GM10847 (cell line): ENCODE results near the gene PRCP.

Source experiments
- POLR2A ChIP-seq: IDR thresholded peaks from 2 replicates; pipeline ENCODE4 v1.6.1; 2011; ENCODE audit not compliant: insufficient read length; ENCODE audit errors: extremely low read depth

The PRCP gene

DNA sequence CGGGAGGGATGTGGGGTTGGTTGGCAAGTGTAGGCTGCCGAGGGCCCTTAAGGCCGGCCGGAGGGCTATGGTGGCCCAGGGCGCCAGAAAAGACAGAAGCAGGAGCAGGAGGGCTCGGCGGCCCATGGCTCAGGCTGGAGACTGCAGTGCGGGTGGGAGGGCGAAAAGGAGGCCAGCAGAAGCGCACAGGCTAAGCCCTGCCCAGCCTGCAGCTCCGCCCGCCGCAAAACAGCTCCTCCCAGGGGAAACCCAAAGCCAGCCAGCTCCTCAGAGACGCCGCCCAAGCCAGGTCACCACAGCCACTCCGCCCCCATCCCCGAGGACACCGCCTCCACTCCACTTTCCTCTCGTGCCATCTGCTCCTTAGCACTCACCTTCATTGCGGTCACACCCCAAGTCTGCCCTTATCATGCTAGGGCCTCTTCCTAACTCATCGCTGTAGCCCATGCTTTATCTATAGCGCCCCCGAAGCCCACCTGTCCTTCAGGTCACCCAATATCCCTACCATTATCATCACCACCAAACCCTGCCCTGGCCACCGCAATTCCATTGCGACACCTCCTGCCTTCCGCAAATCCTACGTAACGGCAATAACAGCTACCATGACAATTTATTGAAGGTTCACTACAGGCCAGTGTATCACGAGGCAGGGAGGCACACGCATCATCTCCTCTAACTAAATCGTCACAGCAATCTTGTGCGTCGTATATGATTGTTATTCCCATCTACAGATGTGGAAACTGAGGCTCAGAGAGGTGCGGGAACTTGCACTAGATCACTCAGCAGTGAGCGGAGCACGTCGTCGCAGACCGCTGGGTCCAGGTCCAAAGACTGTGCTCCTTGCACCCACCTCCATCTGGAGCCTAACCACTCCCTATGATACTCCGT, at the start of gene PRCP:
Gene PRCP (minus strand): TSS at position 154 of the 888 bp plus-strand sequence. CDS start 28 bp downstream, at position 126.
- TF ChIP-seq POLR2A = peak; percentile 78

DNA sequence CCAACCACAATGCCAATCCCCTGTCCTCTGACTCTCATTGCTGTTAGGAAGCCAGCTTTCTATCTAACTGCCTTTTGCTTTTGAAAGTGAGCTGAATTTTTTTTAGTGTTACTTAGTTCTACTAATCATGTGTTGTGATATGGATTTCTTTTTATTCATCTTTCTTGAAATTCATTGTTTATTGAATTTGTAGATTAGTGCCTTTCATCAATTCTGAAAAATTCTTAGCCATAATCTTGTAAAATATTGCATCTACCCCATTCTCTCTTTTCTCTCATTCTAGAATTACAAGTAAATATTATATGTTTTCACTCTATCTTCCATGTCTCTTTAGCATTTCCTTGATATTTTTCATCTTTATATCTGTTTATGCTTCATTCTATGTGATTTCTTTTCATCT, 49.1 kb upstream of the PRCP start:
- TF ChIP-seq POLR2A = no peak

DNA sequence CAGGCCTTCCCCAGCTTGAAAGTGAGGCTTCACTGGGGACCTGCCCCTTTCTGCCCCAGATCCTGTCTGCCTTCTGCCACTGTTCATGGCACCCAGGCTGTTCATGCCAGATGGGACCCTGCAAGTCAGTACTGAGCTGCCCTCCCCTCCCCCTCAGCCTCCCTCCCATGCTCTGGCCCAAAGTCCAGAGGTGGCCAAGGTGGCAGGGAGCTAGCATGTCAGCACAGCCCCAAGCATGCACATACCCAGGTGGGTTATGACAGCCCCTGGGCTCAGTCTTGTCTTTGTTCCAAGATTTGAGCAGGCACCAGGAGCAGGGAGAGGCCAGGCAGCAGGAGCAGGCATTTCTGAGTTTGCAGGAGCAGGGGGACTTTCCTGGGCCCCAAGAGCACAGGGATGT, 45.5 kb upstream of the PRCP start:
- TF ChIP-seq POLR2A = no peak

DNA sequence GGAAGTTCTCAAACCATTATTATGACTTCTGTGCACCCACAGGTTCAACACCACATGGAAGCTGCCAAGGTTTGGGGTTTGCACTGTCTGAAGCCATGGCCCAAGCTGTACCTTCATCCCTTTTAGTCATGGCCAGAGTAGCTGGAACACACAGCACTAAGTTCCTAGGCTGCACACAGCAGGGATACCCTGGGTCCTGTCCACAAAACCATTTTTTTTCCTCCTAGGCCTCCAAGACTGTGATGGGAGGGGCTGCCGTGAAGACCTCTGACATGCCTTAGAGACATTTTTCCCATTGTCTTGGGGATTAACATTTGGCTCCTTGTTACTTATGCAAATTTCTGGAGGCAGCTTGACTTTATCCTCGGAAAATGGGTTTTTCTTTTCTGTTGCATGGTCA, 44.0 kb upstream of the PRCP start:
- TF ChIP-seq POLR2A = no peak

DNA sequence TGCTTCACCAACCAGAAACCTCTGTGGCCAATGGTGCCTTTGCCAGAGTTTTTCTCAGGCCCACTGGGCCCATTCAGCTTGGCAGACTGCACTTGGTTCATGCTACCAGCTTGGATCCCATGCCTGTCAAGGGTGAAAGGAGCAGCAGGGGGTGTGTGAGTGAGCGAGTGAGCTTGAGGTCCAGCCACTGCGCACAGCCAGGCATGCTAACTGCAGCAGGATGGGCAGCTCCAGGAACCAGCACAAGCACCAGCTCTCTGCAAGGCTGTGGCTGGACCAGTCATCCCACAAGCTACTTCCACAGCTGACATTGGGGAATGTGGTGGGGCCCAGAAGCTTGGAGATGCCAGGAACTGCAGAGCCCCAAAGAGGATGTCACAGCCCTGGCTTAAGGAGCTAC, 42.1 kb upstream of the PRCP start:
- TF ChIP-seq POLR2A = no peak

DNA sequence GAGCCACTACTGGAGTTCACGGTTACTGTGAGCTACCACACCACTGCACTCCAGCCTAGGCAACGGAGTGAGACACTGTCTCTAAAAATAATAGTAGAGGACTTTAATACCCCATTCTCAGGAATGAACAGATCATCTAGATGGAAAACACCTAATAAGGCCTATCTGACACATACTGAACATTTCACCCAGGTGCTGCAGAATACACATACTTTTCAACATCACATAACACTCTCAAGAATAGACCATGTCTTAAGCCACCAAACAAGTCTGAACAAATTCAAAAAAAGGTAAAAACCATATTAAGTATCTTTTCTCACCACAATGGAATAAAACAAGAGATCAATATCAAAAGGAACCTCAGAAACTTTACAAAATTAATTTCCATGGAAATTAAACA, 39.2 kb upstream of the PRCP start:
- no peak for TF ChIP-seq POLR2A

DNA sequence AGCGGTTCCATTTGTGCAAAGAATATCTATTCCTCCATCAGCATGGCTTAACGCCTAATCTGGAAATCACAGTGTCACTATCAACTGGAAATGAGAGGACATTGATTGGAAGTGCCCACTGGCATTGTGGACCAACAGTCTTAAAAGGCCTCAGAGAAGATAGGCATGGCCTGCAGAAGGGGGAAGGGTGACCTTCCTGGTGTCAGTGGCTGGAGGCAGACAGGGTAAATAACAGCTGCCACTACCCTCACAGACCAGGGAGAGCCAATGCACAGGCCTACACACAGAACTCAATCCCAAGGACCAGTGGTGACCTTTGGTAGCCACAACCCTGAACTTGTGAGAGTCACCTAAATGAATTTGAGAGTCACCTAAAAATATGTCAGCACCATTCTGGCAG, 37.3 kb upstream of the PRCP start:
- no peak for TF ChIP-seq POLR2A

DNA sequence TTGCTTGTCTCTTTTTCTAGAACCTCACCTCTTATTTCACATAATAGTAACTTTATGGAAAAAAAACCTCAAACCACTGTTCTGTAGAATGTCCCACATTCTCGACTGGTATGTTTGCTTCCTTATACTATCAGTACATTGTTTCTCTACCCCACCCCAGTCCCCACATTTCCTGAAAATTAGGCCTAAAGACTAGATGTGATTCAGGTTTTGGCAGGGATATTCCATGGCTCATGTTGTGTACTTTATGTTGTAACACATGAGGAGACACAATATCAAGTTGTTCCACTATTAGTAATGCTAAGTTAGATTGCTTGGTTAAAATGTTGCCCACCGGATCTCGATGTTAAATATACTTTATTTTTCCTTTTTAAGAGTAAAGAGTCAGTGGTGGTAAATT, 36.0 kb upstream of the PRCP start:
- TF ChIP-seq POLR2A = no peak

DNA sequence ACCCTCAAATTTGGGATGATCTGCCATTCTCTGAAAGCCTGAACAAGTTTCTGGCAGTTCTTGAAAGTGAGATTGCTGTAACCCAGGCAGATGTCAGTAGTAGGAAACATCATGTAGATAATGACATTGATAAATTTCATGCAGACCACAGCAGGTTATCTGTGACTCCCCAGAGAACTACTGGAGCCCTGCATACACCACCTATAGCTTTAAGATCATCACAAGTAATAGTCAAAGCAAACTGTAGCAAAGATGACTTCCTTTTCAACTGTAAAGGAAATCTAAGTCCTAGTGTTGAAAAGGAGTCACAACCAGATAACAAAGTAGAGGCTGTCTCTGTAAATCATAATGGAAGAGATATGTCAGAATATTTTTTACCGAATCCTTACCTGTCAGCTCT, 32.3 kb upstream of the PRCP start:
- TF ChIP-seq POLR2A = no peak

DNA sequence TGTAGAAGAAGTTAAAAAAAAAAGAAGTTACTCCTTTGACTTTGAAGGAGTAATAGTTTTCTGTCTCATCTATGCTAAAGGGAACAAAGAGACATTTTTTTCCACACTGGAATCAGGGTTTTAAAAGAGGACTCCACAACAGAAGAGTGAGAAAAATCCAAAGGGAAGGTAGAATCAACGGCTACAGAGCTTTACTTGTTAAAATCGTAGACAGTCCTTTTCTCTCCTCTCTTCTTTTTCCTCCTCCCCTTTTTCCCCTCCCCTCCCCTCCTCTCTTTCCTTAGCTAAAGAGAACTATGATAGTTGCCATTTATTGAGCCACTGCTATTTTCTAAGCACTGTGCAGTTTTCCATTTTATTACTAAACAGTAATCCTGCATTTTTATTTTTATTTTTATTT, 30.5 kb upstream of the PRCP start:
- TF ChIP-seq POLR2A = no peak

DNA sequence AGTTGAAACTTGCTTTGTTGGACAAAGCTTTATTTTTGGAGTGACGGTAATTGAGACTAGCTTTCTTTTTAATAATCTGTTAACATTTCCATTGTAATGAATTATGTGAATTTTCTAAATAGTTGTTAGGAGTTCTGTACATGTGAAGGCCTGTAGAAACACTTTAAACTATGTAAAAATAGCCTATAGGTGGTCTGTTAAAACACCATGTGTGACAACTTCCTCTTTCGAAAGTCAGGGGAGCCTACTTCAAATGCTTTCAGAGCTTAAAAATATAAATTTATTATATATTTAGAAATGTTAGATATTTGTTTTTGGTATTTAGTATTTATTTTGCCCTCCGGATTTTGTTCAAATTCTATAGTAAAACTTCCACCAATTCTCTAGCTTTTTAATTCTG, 30.0 kb upstream of the PRCP start:
- no peak for TF ChIP-seq POLR2A

DNA sequence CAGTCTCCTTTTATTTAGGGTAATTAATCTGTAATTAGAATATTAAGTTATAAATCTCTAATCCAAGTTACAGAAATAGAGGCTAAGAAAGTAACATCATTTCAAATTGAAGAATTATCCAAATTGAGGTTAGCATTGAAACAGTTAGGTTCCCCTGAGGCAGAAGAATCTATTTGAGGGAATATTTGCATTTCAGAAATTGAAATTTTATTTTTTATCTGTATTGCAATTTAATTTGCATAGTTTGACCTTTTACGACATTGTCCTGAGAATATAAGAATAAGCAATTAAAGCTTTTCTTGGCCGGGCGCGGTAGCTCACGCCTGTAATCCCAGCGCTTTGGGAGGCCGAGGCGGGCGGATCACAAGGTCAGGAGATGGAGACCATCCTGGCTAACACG, 28.9 kb upstream of the PRCP start:
- no peak for TF ChIP-seq POLR2A

DNA sequence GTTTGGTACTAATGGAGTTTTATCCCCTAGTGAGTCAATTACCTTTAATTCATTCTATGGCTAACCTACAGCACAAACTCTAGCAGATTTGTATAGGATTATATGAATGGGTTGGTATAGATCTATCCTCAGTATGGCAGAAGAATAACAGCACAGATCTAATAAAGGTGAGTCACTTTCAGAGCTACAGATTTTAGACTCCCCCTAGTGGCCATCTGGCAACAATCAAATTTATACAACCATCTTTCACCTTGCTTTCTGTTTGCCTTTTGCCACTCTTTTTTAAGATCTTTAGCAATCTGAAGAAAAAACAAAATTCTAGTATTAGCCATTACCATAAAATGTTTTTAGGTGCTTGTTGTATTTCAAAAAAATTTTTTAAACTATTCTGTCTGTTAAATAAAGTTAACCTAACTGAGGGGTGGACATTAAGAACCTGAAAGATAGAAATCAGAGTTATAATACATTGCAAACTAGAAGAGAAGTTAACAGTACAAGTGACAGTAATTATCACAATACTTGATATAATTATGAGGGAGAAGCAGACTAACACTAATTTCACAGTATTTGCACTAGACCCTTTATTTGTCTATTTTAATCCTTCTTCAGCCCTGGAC, 27.1 kb upstream of the PRCP start:
- TF ChIP-seq POLR2A = no peak

DNA sequence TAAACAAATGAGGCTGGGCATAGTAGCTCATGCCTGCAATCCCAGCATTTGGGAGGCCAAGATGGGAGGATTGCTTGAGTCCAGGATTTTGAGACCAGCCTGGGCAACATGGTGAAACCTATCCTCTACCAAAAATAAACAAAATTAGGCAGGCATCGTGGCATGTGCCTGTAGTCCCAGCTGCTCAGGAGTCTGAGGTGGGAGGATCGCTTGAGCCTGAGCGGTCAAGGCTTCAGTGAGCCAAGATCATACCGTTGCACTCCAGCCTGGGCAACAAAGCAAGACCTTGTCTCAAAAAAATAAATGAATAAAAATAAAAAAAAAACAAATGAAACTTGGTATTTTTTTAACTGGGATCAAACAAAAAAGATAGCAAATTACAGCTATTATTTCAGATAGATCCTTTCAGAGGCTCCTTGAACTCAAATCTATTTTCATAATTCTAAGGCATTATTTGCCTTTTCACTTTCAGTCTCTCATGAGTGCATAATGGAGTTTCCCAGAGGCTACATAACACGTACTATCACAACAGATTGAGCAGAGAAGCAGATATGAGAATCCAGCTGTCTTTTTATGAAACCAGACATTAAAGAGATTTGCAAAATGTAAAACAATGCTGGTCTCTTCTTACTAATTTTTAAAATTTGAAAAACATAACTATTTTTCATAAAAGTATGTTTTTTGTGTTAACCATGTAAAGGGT, 24.4 kb upstream of the PRCP start:
- no peak for TF ChIP-seq POLR2A

DNA sequence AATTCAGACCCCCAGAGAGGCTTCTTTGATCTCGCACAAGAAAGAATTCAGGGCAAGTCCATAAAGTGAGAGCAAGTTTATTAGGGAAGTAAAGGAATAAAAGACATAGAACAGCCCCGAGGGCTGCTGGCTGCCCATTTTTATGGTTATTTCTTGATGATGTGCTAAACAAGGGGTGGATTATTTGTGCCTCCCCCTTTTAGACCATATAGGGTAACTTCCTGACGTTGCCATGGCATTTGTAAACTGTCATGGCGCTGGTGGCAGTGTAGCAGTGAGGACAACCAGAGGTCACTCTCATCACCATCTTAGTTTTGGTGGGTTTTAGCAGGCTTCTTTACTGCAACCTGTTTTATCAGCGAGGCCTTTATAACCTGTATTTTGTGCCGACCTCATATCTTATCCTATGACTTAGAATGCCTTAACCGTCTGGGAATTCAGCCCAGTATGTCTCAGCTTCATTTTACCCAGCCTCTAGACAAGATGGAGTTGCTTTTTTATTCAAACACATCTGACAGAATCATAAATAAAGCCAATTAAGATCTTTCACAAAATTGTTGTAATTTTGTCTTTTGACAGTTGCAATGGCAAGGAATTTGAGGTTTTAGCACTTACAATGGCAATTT, 8.9 kb upstream of the PRCP start:
- TF ChIP-seq POLR2A = no peak

DNA sequence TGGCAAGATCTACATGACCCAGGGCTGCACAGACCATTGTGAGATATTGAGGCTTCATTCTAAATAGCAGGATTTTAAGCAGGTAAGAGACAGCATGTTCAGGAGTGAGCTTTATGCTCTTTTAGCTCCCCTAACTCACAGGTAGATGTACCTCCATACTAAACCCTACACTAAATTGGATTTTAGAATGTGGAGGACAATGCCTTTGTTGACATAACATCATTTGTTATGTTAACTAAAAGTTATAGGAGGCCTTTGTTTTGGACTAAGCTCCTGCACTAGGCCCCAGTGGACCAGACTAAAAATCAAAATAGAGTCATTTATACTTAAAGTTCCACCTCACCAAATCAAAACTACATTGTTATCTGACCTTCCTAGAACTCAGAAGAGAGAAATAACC, 8.1 kb upstream of the PRCP start:
- TF ChIP-seq POLR2A = no peak
